ENCODE measurements around the gene WDR31.
"Not testable (repeated sequence)": the region's sequence is repeated elsewhere in the genome, so short reads cannot be mapped to it uniquely, and the experiment has no call there.

Gene WDR31

DNA sequence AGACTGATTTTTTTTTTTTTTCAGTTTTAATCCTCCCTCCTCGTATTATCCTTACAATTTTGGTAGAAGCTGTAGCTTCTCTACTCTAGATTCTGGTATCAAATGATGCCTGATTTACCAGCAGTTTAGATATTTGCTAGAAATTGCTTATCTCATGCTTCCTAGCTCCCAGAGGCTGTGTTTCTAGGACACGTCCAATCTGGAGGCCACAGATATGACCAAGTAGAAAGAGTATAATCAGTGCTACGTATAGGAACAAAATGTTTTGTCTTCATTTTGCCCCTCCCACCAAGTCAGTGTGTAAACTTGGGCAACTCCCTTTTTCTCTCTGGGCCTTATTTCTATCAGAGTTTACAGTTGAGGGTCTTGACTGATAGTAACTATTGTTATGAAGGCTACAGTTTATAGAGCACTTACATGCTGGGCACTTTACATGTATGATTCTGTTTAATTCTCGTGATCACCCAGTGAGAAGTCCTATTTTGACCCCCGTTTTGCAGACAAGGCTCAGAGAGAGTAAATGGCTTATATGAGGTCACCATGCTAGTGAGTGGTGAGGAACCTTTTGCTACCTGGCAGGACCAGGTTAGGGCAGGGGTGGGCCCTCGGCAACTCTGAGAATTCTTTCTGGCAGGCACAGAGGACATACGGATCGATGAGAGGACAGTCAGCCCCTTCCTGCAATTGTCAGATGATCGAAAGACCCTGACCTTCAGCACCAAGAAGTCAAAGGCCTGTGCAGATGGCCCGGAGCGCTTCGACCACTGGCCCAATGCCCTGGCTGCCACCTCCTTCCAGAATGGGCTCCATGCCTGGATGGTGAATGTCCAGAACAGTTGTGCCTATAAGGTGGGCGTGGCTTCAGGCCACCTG, 29.1 kb upstream of the WDR31 start:
- no peak for DNase-seq (ENCODE audit: low read depth)

DNA sequence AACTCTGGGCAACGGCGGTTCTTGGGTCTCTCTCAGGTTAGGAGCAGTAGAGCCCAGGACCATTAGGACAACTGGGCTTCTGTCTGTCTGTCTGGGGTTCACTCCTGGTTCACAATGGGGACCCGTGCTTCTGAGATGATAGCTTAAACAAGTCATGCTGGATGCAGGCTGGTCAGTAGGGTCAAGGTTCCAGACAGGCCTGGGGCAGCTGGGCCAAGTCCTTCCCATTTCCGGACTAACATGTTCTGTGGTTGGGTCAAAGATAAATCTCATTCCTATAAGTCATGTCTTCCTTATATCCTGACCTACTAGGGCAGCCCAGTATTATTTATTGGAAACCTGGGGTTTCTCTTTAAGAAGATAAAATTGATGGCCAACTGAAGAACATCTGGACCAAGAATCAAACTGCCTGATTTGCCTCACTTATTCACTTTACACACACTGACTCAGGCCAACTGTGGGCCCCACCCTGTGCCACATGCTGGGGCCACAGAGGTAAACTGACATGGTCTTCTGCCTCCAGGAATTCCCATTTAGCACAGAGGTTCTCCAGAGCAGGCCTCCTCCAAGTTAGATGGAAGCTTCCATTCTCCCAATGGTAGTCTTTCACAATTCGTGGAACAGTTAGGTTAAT, 28.4 kb upstream of the WDR31 start:
- no peak for DNase-seq (ENCODE audit: low read depth)

- not testable (repeated sequence) for DNase-seq (ENCODE audit: low read depth)
Observed at GRCh38 chr9:113365652-113366051, 25.6 kb upstream of the WDR31 start.

DNA sequence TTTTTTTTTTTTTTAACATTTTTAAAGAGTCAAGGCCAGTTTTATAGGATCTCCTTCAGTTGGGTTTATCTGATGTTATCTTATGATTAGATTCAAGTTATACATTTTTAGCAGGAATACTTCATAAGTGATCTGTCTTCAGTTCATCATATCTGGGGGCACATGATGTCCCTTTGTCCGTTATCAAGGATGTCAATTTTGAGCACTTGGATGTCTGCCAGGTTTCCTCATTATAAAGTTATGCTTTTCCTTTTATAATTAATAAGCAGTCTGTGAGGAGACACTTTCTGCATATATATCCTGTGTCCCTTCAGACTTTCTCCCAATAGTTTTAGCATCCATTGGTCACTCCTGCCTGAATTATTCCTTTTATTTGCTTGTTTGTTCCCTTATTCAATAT, 24.9 kb upstream of the WDR31 start:
- DNase-seq (ENCODE audit: low read depth): no peak

DNA sequence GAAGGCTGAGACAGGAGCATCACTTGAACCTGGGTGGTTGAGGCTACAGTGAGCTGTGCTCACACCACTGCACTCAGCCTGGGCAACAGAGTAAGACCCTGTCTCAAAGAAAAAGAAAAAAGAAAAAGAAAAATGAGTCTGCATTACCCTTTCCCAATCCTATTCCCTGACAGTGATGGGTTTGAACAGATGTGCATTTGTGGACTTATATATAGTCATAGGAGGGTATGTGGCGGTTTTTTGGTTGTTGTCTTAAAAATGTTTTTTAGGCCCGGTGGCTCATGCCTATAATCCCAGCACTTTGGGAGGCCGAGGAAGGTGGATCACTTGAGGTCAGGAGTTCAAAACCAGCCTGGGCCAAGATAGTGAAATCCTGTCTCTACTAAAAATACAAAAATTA, 23.3 kb upstream of the WDR31 start:
- DNase-seq (ENCODE audit: low read depth): no peak

- peak; percentile 34 for DNase-seq (ENCODE audit: low read depth)
Observed at GRCh38 chr9:113361304-113362018, 21.4 kb upstream of the WDR31 start.

- DNase-seq (ENCODE audit: low read depth): no peak
Observed at GRCh38 chr9:113360242-113360842, 20.3 kb upstream of the WDR31 start.

DNA sequence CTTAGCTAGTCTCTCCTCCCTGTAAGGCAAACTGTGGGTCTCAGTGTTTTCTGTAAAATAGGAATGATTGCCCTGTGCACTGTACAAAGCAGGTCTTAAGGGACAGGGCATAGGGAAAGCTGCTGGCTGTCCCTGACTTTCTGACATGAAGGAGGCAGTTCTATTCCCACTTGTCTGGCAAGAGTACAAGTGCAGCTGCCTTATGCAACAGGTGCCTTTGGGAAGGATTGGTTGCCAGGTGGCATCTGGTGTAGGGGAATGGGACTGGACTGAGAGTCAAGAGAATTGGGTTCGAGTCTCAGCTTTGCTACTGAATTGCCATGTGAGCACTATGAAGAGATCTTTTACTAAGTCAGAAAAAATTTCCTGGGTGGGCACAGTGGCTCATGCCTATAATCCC, 19.3 kb upstream of the WDR31 start:
- DNase-seq (ENCODE audit: low read depth): no peak

- DNase-seq (ENCODE audit: low read depth): no peak
Observed at GRCh38 chr9:113356686-113357292, 16.7 kb upstream of the WDR31 start.

DNA sequence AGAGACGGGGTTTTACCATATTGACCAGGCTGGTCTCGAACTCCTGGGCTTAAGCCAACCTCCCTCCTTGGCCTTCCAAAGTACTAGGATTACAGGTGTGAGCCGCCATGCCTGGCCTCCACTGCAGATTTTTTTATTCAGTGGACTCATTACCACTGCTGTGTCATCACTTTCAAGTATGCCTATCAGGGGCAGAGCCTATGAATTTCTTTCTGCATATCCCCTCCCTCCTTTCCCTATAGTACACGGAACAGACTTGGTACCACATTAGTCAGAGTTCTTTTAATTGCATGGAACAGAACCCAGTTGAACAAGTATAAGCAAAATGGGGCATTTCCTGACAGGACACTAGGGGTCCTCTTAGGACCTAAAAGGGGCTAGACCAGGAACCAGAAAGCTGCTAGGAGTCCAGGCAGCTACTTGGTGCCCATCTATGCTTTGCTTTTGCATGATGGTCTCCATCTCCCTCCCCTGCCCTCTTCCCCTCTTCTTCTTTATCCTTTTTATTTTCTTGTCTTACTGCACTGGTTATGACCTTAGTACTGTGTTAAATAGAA, 15.0 kb upstream of the WDR31 start:
- no peak for DNase-seq (ENCODE audit: low read depth)

GRCh38 chr9:113352411-113352810, 12.3 kb upstream of the WDR31 start:
- no peak for DNase-seq (ENCODE audit: low read depth)

DNA sequence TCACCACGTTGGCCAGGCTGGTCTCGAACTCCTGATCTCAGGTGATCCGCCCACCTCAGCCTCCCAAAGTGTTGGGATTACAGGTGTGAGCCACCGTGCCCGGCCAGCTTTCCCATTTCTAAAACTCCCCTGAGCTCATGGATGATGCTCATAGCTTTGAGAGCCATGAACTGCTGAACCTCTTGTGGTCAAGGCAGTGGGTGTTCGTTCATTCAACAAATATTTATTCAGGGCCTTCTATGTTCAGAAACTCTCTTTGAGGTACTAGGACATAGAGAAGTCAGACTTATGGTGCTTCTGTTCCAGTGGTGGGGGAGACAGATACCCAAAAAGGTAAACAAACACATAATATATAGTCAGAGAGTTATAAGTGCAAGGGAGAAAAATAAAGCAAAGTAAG, 11.9 kb upstream of the WDR31 start:
- no peak for DNase-seq (ENCODE audit: low read depth)

- DNase-seq (ENCODE audit: low read depth): peak; percentile 23
Observed at GRCh38 chr9:113350937-113351336, 10.9 kb upstream of the WDR31 start.

DNA sequence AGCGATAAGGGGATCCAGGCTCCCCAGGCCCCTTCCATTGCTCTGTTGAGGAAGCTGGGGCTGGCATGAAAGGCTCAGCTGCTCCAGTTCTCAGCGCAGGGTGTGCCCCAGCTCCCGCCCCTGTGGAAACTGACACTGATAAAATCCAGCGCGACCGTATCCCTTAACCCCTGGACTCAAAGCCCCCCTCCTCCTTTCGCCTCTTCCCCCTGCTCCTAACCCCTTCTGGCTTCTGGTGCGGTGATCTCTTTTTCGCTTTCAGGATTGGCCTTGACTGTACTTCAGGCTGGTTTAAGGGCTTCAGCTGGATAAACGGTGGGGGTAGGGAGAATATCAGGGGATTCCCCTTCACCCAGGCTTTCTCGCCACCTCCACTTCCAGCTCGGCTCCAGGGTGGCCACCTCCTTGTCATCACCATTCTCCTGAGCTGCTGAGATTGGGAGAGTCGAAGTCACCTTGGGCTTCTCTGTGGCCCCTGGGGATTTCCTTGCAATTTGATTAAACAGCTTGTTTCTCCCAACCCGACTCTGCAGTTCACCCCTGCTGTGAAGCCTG, 10.1 kb upstream of the WDR31 start:
- DNase-seq (ENCODE audit: low read depth): no peak

GRCh38 chr9:113349445-113350094, 9.5 kb upstream of the WDR31 start, which contains the start of gene BSPRY:
BSPRY (plus strand) TSS chr9:113349541; CDS start chr9:113349580, 39 bp downstream.
- peak; percentile 29 for DNase-seq (ENCODE audit: low read depth)

- DNase-seq (ENCODE audit: low read depth): no peak
Observed at GRCh38 chr9:113349066-113349444, 9.0 kb upstream of the WDR31 start.

DNA sequence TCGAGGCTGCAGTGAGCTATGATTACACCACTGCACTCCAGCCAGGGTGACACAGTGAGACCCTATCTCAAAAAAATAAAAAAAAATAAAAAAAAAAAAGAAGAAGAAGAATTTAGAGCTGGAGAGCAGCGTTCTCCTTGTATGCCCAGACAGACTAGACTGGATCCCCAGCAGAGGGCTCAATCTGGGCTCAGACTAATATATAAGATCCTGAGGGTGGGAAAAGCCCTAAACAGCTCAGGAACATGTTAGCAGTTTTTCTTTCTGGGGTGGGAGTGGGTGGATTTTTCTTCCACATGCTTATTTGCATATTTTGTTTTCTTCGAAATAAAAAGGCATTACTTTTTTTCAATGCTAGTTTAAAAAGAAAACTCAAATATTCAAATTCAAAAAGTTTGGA, 8.4 kb upstream of the WDR31 start:
- no peak for DNase-seq (ENCODE audit: low read depth)

- DNase-seq (ENCODE audit: low read depth): no peak
Observed at GRCh38 chr9:113345671-113346070, 5.6 kb upstream of the WDR31 start.

GRCh38 chr9:113345190-113345589, 5.1 kb upstream of the WDR31 start:
- no peak for DNase-seq (ENCODE audit: low read depth)

DNA sequence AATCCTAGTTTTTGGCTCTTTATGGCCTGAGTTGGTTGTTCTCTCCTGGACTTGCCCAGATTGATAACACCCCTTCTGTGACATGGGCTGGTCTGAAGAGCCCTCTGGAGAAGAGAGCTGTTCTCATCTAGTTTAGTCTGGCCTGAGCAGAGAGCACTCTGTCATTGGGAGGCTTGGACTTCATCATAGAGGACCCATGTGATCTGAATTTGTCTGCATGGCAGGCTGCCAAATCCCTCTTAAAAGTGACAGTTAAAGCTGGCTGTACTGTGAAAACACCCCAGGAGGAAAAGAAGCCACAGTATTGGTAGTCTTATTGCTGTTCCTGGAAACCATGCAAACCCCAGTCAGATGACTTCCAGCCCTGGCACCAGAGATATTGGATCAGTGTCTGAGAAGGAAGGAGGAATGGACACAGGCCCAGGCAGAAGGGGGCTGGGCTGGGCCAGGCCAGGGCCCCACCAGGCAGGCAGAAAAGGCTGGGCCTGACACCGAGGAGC, 3.7 kb upstream of the WDR31 start:
- DNase-seq (ENCODE audit: low read depth): no peak

All from activated T-cell treated with anti-CD3 and anti-CD28 coated beads for 48 hours (primary cell).